Renal cortex interstitium (tissue), 11 donors: ENCODE measurements around the gene BBOF1. TPM values are rescaled to one million over a fixed set of nuclear protein-coding genes. Genes with fewer than 3 reads are reported as not detected.

Experiments
- DNase-seq, 11 donors: peaks; one replicate each; pipeline ENCODE4 v3.0.0-alpha.2; 2013; ENCODE audit warnings: low read depth in 9 of 11, low spot score in 4 of 11; ENCODE audit errors: extremely low read depth in 1 of 11
- polyA plus RNA-seq, 3 donors: library from polyadenylated mRNA; unstranded; fragments of 120-200 nt; gene quantifications; one replicate each; pipeline ENCODE4 v1.2.1, GENCODE V29; 2013; ENCODE audit not compliant: insufficient read length in 3 of 3

Gene BBOF1
- polyA plus RNA-seq, 3 donors = 13.5 to 20.4 (median 19.9) TPM

DNA sequence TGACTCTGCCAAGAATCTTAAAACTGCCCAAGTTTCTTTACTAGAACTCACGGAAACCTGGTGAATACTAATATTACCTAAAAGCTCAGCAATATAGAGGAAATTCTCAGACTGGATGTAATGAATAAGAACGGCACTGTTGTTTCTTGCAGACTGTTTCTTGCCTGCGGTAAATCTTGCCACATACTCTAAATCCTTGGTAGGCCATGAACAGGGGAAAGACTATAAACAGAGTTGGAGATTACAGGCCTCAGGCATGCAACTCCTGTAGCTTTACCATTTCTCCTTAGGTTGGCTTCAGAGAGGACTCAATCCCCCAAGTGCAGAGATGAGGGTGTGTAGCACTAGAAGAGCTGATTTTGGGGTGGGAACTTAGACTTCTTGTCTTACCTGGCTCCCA, 64.0 kb downstream of the BBOF1 start:
- no peak for DNase-seq

- DNase-seq = peak in 3 of 11 donors; percentile 7 to 18 (median 18)
These were observed 64.7 kb downstream of the BBOF1 start for GRCh38 chr14:74083784-74084276.

DNA sequence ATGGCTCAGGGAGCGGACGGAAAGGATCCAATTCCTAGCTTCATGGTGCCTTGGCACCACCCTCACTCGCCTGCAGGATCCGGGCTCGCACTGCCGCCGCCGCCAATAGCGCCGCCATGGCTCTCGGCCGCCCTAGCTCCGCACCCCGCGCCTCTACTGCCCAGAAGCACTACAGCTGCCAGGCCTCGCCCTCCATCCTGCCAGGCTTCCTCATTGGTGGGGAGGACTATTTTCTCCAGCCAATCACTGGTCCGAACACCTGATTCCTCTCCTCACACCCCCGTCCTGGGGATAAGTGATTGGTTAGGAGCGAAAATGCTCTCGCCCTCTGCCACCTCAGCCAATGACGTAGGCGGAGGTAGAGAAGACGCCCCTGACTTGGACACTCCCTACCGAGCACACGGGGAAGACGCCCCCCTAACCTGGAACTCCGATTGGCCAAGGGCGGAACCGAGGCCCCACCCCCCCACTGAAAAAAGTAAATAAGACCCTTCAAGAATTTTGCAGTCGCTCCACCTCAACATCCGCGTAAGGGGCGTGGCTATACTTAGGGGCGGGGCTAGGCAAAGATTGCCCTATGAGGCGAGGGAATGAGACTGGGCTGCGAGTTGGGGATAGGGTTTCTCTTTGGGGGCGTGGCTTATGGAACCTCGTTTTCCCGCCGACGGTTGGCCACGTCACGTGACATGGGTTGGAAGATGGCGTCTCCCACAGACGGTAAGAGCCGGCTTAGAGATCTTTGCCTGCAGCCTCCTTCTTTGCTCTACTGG, 65.3 kb downstream of the BBOF1 start, which contains the start of the genes ALDH6A1 and LIN52:
ALDH6A1 (minus strand) TSS at position 177 of the 770 bp plus-strand sequence; CDS start at position 118, 59 bp downstream.
LIN52 (plus strand) TSS at position 680 of the 770 bp plus-strand sequence; CDS start at position 699, 19 bp downstream.
- DNase-seq = peak; percentile 99 to 100 (median 100)

DNA sequence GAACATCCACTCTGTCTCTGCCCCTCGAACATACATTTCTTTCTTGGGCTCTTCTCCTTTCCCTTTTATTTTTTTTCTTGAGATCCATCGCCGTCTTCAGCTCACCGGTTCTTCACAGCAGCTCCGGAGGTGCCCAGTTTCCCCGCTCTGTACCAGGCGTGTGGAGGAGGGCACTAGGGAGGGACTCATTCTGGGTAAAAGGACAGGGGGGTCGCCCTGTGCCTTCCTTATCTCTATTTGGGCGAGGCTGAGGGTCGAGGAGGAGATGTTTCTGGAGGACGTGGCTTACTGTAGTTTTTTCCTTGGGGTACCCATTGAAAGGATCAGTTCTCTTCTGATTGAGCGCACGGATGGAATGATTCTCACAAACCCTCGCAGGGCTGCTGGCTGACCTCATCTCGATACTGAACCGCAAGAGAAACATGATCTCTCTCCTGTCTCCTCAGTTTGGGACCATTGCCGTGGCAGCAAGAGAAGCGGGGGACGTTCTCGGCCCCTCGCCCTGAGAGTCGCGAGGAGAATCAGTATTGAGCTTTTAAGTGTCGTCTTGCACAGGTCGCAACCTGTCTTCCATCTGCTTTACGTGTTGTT, 66.0 kb downstream of the BBOF1 start:
- peak in 4 of 11 donors; percentile 15 to 31 (median 28) for DNase-seq

DNA sequence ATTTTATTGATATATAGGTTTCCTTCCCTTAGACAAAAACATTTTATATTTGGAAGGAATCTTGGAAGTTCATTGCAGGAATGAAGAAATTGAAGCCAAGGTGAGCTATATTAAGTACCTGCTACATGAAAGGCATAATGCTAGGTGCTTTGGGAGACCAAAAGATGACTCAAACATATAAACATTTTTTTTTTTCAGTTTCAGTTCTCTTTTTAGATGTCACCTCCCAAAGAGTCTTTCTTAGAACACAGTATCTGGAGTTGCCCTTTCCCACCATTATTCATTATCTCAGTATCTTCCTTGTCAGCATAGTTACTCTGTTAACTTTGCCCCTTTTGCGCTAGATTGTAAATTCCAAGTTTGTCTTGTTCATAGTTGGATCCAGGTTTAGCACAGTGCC, 66.7 kb downstream of the BBOF1 start:
- DNase-seq = no peak

GRCh38 chr14:74089251-74090020, 70.3 kb downstream of the BBOF1 start:
- DNase-seq = no peak

DNA sequence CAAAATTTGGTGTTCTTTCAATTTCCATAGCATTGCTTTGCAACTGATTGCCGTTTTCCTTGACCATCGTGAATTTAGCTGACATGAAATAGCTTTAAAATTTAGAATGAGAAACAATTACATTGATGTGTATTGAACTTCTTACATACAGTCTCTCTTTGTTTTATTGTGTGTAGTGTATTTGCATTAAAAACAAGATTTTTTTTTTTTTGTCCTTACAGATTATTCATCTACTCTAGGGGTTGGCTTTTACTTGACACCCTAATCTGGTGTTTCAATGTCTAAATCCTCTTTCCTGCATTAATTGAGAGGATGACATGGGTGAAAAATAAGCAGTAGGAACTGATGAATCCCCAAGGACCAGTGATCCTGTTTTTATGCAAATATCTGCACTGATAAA, 86.2 kb downstream of the BBOF1 start:
- no peak for DNase-seq

DNA sequence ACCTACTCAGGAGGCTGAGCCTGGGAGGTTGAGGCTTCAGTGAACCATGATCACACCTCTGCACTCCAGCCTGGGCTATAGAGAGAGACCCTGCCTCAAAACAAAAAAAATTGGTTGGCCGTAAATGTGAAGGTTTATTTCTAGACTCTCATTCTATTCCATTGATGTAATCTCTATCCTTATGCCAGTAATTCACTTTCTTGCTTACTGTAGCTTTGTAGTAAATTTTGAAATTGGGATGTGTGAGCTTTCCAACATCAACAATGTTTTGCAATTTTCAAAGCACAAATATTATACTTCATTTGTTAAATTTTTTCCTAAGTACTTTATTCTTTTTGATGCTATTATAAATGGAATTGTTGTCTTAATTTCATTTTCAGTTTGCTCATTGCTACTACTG, 90.2 kb downstream of the BBOF1 start:
- DNase-seq = no peak

DNA sequence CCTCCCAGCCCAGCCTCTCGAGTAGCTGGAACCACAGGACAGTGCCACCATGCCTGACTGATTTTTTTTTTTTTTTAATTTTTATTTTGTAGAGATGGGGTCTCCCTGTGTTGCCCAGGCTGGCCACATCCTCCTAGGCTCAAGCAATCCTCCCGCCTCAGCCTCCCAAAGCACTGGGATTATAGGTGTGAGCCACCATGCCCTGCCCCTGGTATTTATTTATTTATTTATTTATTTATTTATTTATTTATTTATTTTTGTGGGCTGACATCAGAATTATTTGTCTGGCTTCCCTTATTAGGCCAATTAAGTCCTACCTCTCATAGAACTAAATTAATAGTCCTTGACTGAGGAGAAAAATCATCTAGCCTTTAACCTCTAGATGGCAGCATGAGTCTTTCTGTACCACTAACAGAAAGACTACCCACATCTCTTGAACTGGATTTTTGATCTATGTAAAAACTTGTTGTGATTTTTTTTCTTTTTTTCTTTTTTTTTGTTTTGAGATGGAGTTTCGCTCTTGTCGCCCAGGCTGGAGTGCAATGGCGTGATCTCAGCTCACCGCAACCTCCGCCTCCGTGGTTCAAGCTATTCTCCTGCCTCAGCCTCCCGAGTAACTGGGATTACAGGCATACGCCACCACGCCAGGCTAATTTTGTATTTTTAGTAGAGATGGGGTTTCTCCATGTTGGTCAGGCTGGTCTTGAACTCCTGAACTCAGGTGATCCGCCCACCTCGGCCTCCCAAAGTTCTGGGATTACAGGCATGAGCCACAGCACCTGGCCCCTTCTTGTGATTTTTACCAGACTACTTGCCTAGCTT, 92.5 kb downstream of the BBOF1 start:
- peak; percentile 29 to 74 (median 46) for DNase-seq

Other genes with a start within 250 kb of the BBOF1 start
- gene PTGR2, start 167.5 kb upstream of the BBOF1 start, polyA plus RNA-seq = 10 to 100 TPM; 14.7 to 31.6 (median 16.8) TPM
- gene ZNF410, start 132.5 kb upstream of the BBOF1 start, polyA plus RNA-seq = 10 to 100 TPM; 54.2 to 59.8 (median 58.1) TPM
- 10 to 100 TPM; 11.8 to 15.6 (median 14.3) TPM for gene FAM161B, start 69.3 kb upstream of the BBOF1 start, polyA plus RNA-seq
- 10 to 100 TPM; 29.0 to 37.5 (median 30.9) TPM for gene COQ6, start 69.0 kb upstream of the BBOF1 start, polyA plus RNA-seq
- gene ENTPD5, start 61 bp upstream of the BBOF1 start, polyA plus RNA-seq = 10 to 100 TPM; 56.1 to 59.3 (median 59.1) TPM
- 100 to 1,000 TPM; 107 to 122 (median 109) TPM for gene ALDH6A1, start 65.1 kb downstream of the BBOF1 start, polyA plus RNA-seq
- 10 to 100 TPM; 17.1 to 22.1 (median 19.0) TPM for gene LIN52, start 65.6 kb downstream of the BBOF1 start, polyA plus RNA-seq
- gene VSX2, start 220.1 kb downstream of the BBOF1 start, polyA plus RNA-seq = under 1 TPM; 0.06 TPM